HCT116 (cell line): ENCODE measurements around the gene PIP4K2A. TPM values are rescaled to one million over a fixed set of nuclear protein-coding genes. Genes with fewer than 3 reads are reported as not detected.

Experiments
- ATAC-seq: fragments of 200-7000 bp; cut with Tn5 transposase; 2 replicates; pipeline ENCODE4 v1.9.1; 2020; ENCODE audit warnings: mild to moderate bottlenecking, moderate library complexity
- BruUV-seq: library from RNA; stranded (reverse); fragments of 400-500 nt; replicated peaks from 2 replicates; lab custom pipeline; 2021; lab: Mats Ljungman, UMichigan
- CTCF ChIA-PET: fragments of 300-600 bp; sonication (Branson Sonifier 250); formaldehyde crosslinking; loops from one replicate; lab custom pipeline; 2021; ENCODE audit warnings: antibody characterized with exemption; lab: Charles Lee
- POLR2A ChIA-PET: fragments of 300-600, 350-600 bp; sonication (Branson Sonifier 250); formaldehyde crosslinking; loops from one replicate; lab custom pipeline; 2021; ENCODE audit warnings: antibody characterized with exemption; lab: Charles Lee
- RAD21 ChIA-PET, 2 experiments: fragments of 300-600 bp; sonication (Branson Sonifier 250); formaldehyde crosslinking; loops; one replicate each; lab custom pipeline; 2023; ENCODE audit warnings: low total read pairs in 2 of 2; ENCODE audit not compliant: uncharacterized antibody in 2 of 2, unreplicated experiment in 2 of 2, low non-redundant PET in 1 of 2; lab: Charles Lee
- DNase-seq: peaks from one replicate; pipeline ENCODE4 v3.0.0-alpha.2; 2010; ENCODE audit warnings: low read depth, low spot score
- H2AFZ ChIP-seq: fragments of 200-600 bp; shearing (Covaris generic), sonication (generic); 2 replicates; pipeline ENCODE4 v1.6.1; 2017; ENCODE audit warnings: low read depth, mixed run types, mixed read lengths, antibody characterized with exemption, low read length; ENCODE audit not compliant: poor library complexity, severe bottlenecking
- H3K27ac ChIP-seq: 2 replicates; pipeline ENCODE4 v1.5.1; 2012; ENCODE audit warnings: low read depth, low read length
- H3K27me3 ChIP-seq: fragments of 200-600 bp; sonication (generic); 2 replicates; pipeline ENCODE4 v1.6.1; 2016; ENCODE audit warnings: mixed run types, low read length, mixed read lengths; ENCODE audit not compliant: insufficient read depth
- H3K36me3 ChIP-seq, 2 experiments: fragments of 200-500 bp in 1 of 2; fragments of 200-600 bp in 1 of 2; sonication (Bioruptor generic) in 1 of 2; sonication (generic) in 1 of 2; 2 replicates each; pipeline versions ENCODE4 v1.5.1 to v1.6.1; 2014 to 2016; ENCODE audit warnings: low read length in 2 of 2, inconsistent platforms in 1 of 2, mixed read lengths in 1 of 2, mixed run types in 1 of 2; ENCODE audit not compliant: insufficient read depth in 2 of 2, control insufficient read depth in 1 of 2
- H3K4me1 ChIP-seq, 2 experiments: fragments of 200-600 bp in 1 of 2; sonication (generic) in 1 of 2; 2 replicates each; pipeline versions ENCODE4 v1.5.1 to v1.6.1; 2012 to 2017; ENCODE audit warnings: low read length in 2 of 2, inconsistent platforms in 1 of 2, mild to moderate bottlenecking in 1 of 2, mixed read lengths in 1 of 2, mixed run types in 1 of 2, moderate library complexity in 1 of 2; ENCODE audit not compliant: insufficient read depth in 2 of 2, control insufficient read depth in 1 of 2
- H3K4me2 ChIP-seq: fragments of 200-600 bp; sonication (generic); 2 replicates; pipeline ENCODE4 v1.6.1; 2017; ENCODE audit warnings: mixed run types, low read length, mixed read lengths
- H3K4me3 ChIP-seq, 2 experiments: fragments of 200-600 bp in 1 of 2; sonication (generic) in 1 of 2; replicated peaks in 1 of 2; 2 replicates each; pipeline ENCODE4 v1.5.1; 2011 to 2016; ENCODE audit warnings: low read length in 2 of 2, control low read depth in 1 of 2, low read depth in 1 of 2, mild to moderate bottlenecking in 1 of 2, mixed read lengths in 1 of 2, mixed run types in 1 of 2
- H3K79me2 ChIP-seq: fragments of 200-600 bp; sonication (generic); 2 replicates; pipeline ENCODE4 v1.6.1; 2017; ENCODE audit warnings: mild to moderate bottlenecking, mixed run types, low read length, moderate library complexity, mixed read lengths; ENCODE audit not compliant: insufficient read depth
- H3K9ac ChIP-seq: fragments of 200-600 bp; sonication (generic); 2 replicates; pipeline ENCODE4 v1.6.1; 2016; ENCODE audit warnings: low read length, mixed read lengths
- H3K9me2 ChIP-seq: fragments of 200-600 bp; sonication (generic), shearing (Covaris generic); 2 replicates; pipeline ENCODE4 v1.6.1; 2017; ENCODE audit warnings: mixed run types, mild to moderate bottlenecking, moderate library complexity; ENCODE audit not compliant: insufficient read depth
- H3K9me3 ChIP-seq, 2 experiments: fragments of 200-500 bp in 1 of 2; fragments of 200-600 bp in 1 of 2; sonication (Bioruptor generic) in 1 of 2; sonication (generic) in 1 of 2; 2 replicates each; pipeline ENCODE4 v1.6.1; 2014 to 2017; ENCODE audit warnings: low read length in 2 of 2, mixed read lengths in 2 of 2, inconsistent platforms in 1 of 2, low read depth in 1 of 2, mild to moderate bottlenecking in 1 of 2, mixed run types in 1 of 2, moderate library complexity in 1 of 2; ENCODE audit not compliant: control insufficient read depth in 1 of 2, insufficient read depth in 1 of 2
- H4K20me1 ChIP-seq: fragments of 200-600 bp; sonication (generic), shearing (Covaris generic); 2 replicates; pipeline ENCODE4 v1.6.1; 2017; ENCODE audit warnings: mixed run types, mild to moderate bottlenecking, moderate library complexity; ENCODE audit not compliant: insufficient read depth
- ATF3 ChIP-seq: IDR thresholded peaks from 2 replicates; pipeline ENCODE4 v1.6.1; 2012
- CBX3 ChIP-seq: IDR thresholded peaks from 2 replicates; pipeline ENCODE4 v1.6.1; 2012; ENCODE audit warnings: low read depth
- CEBPB ChIP-seq: IDR thresholded peaks from 2 replicates; pipeline ENCODE4 v1.6.1; 2012; ENCODE audit warnings: low read depth
- CTCF ChIP-seq, 3 experiments: fragments of 200-600 bp in 1 of 3; sonication (generic) in 1 of 3; IDR thresholded peaks in 2 of 3; conservative IDR thresholded peaks in 1 of 3; 2 replicates each; pipeline ENCODE4 v1.5.1; 2012 to 2017; ENCODE audit warnings: low read depth in 2 of 3, low read length in 2 of 3, antibody characterized with exemption in 1 of 3, borderline replicate concordance in 1 of 3, control low read depth in 1 of 3, mild to moderate bottlenecking in 1 of 3, mixed read lengths in 1 of 3, mixed run types in 1 of 3, moderate library complexity in 1 of 3; ENCODE audit not compliant: insufficient read depth in 1 of 3
- ELF1 ChIP-seq: IDR thresholded peaks from 2 replicates; pipeline ENCODE4 v1.6.1; 2012; ENCODE audit warnings: low read depth, borderline replicate concordance
- FOSL1 ChIP-seq: IDR thresholded peaks from 2 replicates; pipeline ENCODE4 v1.6.1; 2012; ENCODE audit warnings: low read depth
- JUND ChIP-seq: IDR thresholded peaks from 2 replicates; pipeline ENCODE4 v1.6.1; 2012
- MAX ChIP-seq: IDR thresholded peaks from 2 replicates; pipeline ENCODE4 v1.6.1; 2012
- POLR2A ChIP-seq: IDR thresholded peaks from 2 replicates; pipeline ENCODE4 v1.7.0; 2011; ENCODE audit warnings: borderline replicate concordance; ENCODE audit not compliant: insufficient read depth, insufficient read length; ENCODE audit errors: extremely low read depth
- POLR2AphosphoS5 ChIP-seq: IDR thresholded peaks from 2 replicates; pipeline ENCODE4 v1.6.1; 2011; ENCODE audit warnings: mild to moderate bottlenecking, low read depth, low read length, moderate library complexity
- RAD21 ChIP-seq: IDR thresholded peaks from 2 replicates; pipeline ENCODE4 v1.6.1; 2012; ENCODE audit warnings: low read depth, mild to moderate bottlenecking
- REST ChIP-seq: IDR thresholded peaks from 2 replicates; pipeline ENCODE4 v1.6.1; 2012; ENCODE audit warnings: low read depth
- SIN3A ChIP-seq: IDR thresholded peaks from 2 replicates; pipeline ENCODE4 v1.6.1; 2012; ENCODE audit warnings: low read depth
- SP1 ChIP-seq: IDR thresholded peaks from 2 replicates; pipeline ENCODE4 v1.6.1; 2012; ENCODE audit warnings: low read depth
- SRF ChIP-seq: IDR thresholded peaks from 2 replicates; pipeline ENCODE4 v1.6.1; 2012; ENCODE audit warnings: low read depth
- TCF7L2 ChIP-seq: IDR thresholded peaks from 2 replicates; pipeline ENCODE4 v1.7.0; 2011; ENCODE audit warnings: borderline replicate concordance, inconsistent platforms; ENCODE audit not compliant: insufficient read depth, insufficient read length; ENCODE audit errors: extremely low read depth
- YY1 ChIP-seq: IDR thresholded peaks from 2 replicates; pipeline ENCODE4 v1.6.1; 2011; ENCODE audit warnings: low read length, low read depth, moderate library complexity, mild to moderate bottlenecking; ENCODE audit not compliant: insufficient replicate concordance; ENCODE audit errors: extremely low read depth
- ZBTB33 ChIP-seq: IDR thresholded peaks from 2 replicates; pipeline ENCODE4 v1.6.1; 2011; ENCODE audit warnings: mild to moderate bottlenecking, low read length, moderate library complexity; ENCODE audit not compliant: insufficient replicate concordance; ENCODE audit errors: extremely low read depth
- ZFX ChIP-seq: fragments of 450-650 bp; IDR thresholded peaks from 2 replicates; pipeline ENCODE4 v1.6.1; 2017
- intact Hi-C: fragments of 100-400 bp; cut with micrococcal nuclease; formaldehyde crosslinking; loops from 2 replicates; pipeline ENCODE4 v1.10.0; 2022
- total RNA-seq: library from RNA; stranded (reverse); gene quantifications from one replicate; pipeline ENCODE4 v1.2.1, GENCODE V29; 2021; ENCODE audit not compliant: unreplicated experiment

The PIP4K2A gene
- total RNA-seq, 1 experiment from 2014 or later: 41.9 TPM

GRCh38 chr10:22710139-22710745 lies 4.1 kb downstream of the PIP4K2A start:
- Histone ChIP-seq H3K27ac (no peak overlapping the region), H2AFZ (no peak overlapping the region), H3K4me2 (no peak overlapping the region), H3K36me3 (0 out of 4 replicates have a peak, but pooled peaks cover 0 to 4% of the 10 kb centered on the region in 2 experiments), H3K9me2 (no peaks in the 10 kb centered on the region), H3K4me1 (peaks cover 8 to 32% of the 10 kb centered on the region in 2 experiments; a peak in 3 of 4 replicates), H3K9me3 (no peaks in the 10 kb centered on the region), H3K79me2 (peaks cover 90% of the 10 kb centered on the region), H3K27me3 (no peaks in the 10 kb centered on the region), H3K4me3 (no peak overlapping the region), H4K20me1 (peaks cover 20% of the 10 kb centered on the region; the same call in 1 of the 2 replicates), H3K9ac (no peak overlapping the region)
- ATAC-seq: no peak
- DNase-seq: no peak
- intact Hi-C loops: no loop called here
- TF ChIP-seq CBX3 (no peak), POLR2A (no peak), POLR2AphosphoS5 (no peak), RAD21 (no peak), MAX (no peak), SIN3A (no peak), YY1 (no peak), JUND (no peak), CEBPB (no peak), SRF (no peak), CTCF (IDR thresholded peaks at IDR 0.05 in 2 of 3, conservative IDR thresholded peaks at IDR 0.05 in 1 of 3; ENCODE audit: borderline replicate concordance in 1 of 3, insufficient read depth in 1 of 3, low read depth in 2 of 3, low read length in 2 of 3) (no peak), SP1 (no peak), ATF3 (no peak), FOSL1 (no peak), REST (no peak), ZBTB33 (no peak), ELF1 (no peak), ZFX (no peak), TCF7L2 (no peak)
- RAD21 ChIA-PET: no interaction called here
- CTCF ChIA-PET: no interaction called here
- BruUV-seq: no TSS peak
- POLR2A ChIA-PET: no interaction called here
